Right atrium auricular region (tissue), 2 donors: Measurements from ENCODE around the gene TKTL2. TPM values are rescaled to one million over a fixed set of nuclear protein-coding genes. Genes with fewer than 3 reads are reported as not detected.

Source experiments
- DNase-seq: peaks from one replicate; pipeline ENCODE4 v3.0.0-alpha.2; 2019; ENCODE audit warnings: low spot score
- H3K27ac ChIP-seq, 2 donors: fragments of 200-600 bp; sonication (generic); 1 replicate in 1 of 2; 2 replicates in 1 of 2; pipeline ENCODE4 v1.5.1; 2016 to 2019
- H3K27me3 ChIP-seq, 2 donors: fragments of 200-600 bp; sonication (generic); one replicate each; pipeline versions ENCODE4 v1.5.1 to v1.6.0; 2017 to 2019
- H3K36me3 ChIP-seq: fragments of 200-600 bp; sonication (generic); one replicate; pipeline ENCODE4 v1.5.1; 2016
- H3K4me1 ChIP-seq, 2 donors: fragments of 200-600 bp; sonication (generic); one replicate each; pipeline versions ENCODE4 v1.5.1 to v1.6.0; 2017 to 2019
- H3K4me3 ChIP-seq, 2 donors: fragments of 200-600 bp; sonication (generic); 1 replicate in 1 of 2; 2 replicates in 1 of 2; pipeline ENCODE4 v1.5.1; 2017 to 2019; ENCODE audit warnings: mild to moderate bottlenecking in 1 of 2, moderate library complexity in 1 of 2
- H3K9me3 ChIP-seq, 2 donors: fragments of 200-600 bp; sonication (generic); one replicate each; pipeline ENCODE4 v1.5.1; 2019
- CTCF ChIP-seq, 2 donors: fragments of 200-600 bp; sonication (generic); IDR thresholded peaks; one replicate each; pipeline ENCODE4 v1.5.1; 2019; ENCODE audit warnings: antibody characterized with exemption in 2 of 2
- total RNA-seq, 2 donors: library from RNA; depleted of rRNA; stranded (reverse); fragments of >200 nt; gene quantifications; one replicate each; pipeline ENCODE4 v1.1.0, GENCODE V29; 2016

TKTL2 gene
- total RNA-seq, 2 donors from 2014 or later, result not detected

- no peak for DNase-seq
- H3K27me3 ChIP-seq, result no peaks in the 10 kb centered on the region
- no peak for TF ChIP-seq CTCF (IDR thresholded peaks at IDR 0.05)
- no peak overlapping the region for H3K4me3 ChIP-seq
- no peaks in the 10 kb centered on the region for H3K4me1 ChIP-seq
- H3K9me3 ChIP-seq, result no peaks in the 10 kb centered on the region
- H3K36me3 ChIP-seq, result no peaks in the 10 kb centered on the region
- H3K27ac ChIP-seq, result no peak overlapping the region
Measured at GRCh38 chr4:163440040-163440439, 33.5 kb downstream of the TKTL2 start.

Other genes starting within 250 kb of the TKTL2 start
- gene NPY1R, start 141.2 kb downstream of the TKTL2 start, total RNA-seq, result 1 to 10 TPM; 4.0 to 4.4 TPM
- gene NPY5R, start 129.9 kb downstream of the TKTL2 start, total RNA-seq, result under 1 TPM; 0.24 to 0.30 TPM
- gene TMA16, start 20.9 kb upstream of the TKTL2 start, total RNA-seq, result 10 to 100 TPM; 11.4 to 15.2 TPM